NCI-H2196 (cell line): ENCODE measurements around the gene DBP.
"Not testable (repeated sequence)": the region's sequence is repeated elsewhere in the genome, so short reads cannot be mapped to it uniquely, and the experiment has no call there.

Experiments
- DNase-seq: peaks from one replicate; lab custom pipeline; 2025; ENCODE audit not compliant: unreplicated experiment; lab: John Stamatoyannopoulos, UW

DBP gene

DNA sequence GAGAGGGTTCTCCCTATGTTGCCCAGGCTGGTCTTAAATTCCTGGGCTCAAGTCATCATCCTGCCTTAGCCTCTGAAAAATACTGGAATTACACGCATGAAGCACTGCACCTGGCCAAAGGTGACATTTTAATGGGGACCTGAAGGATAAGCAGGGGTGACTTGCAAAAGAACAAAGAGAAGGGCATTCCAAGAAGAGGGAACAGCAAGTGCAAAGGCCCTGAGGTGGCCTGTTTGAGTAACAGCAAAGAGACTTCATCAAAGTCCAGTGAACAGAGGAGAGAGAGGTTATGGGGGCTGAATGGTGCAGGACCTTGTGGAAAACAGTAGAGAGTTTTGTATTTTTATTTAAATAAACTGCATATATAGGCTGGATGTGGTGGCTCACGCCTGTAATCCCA lies 4.7 kb upstream of the DBP start:
- DNase-seq: no peak

DNA sequence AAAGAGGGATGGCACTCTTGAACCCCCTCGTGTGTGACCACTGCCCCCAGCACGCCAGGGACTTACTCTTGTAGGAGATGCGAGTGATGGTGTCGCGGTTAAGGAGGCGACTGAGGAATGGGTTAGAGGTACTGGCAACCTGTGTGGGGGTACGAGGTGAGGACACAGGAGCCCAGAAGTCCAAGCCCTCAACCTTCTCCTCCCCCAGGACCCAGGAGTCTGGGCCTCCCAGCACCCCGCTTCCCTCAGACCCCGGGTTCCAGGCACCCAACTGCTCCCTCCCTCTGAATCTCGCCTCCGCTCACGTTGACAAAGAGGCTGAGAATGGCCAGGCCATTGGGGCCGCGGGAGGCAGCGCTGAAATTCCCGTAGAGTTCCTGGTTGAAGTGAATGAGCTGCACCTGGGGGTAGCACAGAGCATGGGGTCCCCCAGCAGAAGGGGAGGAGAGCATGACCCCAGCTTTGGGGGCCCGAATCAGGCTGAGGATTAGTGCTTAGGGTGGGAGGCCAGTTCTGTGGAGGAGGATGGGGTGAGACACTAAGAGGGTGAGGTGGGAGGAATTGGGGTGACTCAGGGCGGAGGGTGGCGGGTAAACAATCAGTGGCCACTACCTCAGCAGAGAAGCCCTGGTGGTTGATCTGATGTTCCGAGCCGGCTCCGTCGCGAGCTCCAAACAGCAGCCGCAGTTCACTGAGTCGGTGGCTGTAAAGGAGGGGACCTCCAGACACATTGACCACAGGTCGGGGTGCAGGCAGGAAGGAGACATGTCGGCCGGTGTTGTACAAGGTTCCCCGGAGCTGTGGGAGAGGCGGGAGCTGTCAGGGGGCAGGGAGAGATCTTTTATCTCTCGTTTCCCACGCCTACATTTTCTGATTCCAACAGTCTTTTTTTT lies 2.5 kb upstream of the DBP start:
- no peak for DNase-seq

DNA sequence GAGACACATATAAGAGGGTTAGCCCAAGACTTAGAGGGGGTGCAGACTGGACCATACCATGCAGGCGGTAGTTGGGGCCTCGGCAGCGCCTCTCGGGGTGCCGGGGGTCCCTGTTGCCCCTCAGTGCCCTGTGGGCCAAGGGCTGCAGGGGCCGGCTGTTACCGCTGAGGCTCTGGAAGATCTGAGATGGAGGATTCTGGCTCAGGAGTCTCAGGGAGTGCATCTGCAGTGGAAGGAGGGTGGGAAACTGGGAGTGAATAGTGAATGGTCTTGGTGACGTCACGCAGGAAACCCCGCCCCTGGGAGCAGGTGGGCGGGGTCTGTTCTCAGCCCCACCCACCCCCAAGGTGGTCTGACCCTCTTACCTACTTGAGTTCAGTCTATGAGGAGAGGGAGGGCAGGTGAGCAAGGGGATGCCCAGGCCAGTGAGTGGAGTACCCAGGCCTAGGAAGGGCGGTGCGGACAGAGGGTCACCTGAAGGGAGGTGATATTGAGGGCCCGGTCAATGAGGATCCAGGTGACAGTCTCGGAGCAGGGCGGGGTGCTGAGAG lies 1.7 kb upstream of the DBP start:
- no peak for DNase-seq

DNA sequence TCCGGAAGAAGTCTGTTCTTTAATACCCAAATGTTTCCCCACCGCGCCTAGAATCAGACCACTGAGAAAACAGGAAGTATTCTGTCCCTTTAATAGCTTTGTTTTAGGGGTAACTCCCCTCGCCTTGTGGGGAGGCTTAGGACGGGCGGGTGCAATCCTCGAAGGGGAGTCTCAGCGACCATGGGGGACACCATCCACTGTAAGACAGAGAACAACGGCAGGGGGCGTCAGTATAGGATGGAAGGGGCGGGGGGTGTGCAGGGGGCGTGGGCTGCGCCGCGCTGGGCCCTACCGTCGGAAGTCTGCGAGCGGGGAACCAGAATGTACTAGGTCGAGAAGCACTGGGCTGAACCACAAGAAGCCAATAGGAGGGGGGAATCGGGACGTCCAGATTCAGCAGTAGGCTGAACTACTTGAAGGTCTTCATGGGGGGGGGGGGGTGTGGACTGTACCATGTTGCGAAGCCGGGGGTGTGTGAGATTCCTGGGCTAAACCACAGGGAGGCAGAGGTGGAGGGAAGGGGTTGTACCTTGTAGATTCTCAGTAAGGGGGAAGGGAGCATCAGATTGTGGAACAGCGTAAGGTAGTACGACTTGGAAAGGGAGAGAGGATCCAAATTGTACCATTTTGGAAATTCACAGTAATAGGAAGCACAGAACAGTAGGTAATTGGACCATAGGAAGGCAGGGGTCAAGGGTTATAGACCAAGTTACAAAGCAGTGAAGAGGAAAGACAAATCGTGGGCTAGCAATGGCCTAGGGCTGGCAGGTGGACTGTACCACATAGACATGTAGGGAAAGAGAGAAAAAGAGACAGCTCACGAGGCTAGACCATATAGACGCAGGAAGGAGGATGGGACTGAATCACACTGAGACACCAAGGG lies 1.0 kb upstream of the DBP start:
- peak; percentile 84 for DNase-seq

DNA sequence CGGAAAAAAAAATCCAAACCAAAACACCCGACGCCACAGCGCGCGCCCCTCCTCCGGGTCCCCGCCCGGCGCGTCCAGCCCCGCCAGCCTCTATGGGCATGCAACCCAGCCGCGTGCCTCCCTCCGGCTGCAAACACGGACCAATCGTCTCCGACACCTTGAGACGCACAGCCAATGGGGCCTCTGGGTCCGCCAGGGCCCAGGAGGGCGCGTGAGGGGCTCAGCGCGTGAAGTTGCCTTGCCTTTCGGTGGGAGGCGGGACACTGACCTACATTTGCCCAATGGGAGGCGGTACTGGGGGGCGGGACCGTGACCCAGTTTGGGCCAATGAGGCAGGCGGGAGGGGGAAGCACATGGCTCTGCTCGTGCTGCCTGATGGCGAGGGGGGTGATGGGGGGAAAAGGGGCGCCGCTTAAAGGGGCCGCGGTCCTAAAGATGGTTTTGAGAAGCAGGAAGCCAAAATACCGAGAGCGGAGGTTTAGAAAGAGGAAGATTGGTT lies 319 bp upstream of the DBP start:
- DNase-seq: peak; percentile 99

DNA sequence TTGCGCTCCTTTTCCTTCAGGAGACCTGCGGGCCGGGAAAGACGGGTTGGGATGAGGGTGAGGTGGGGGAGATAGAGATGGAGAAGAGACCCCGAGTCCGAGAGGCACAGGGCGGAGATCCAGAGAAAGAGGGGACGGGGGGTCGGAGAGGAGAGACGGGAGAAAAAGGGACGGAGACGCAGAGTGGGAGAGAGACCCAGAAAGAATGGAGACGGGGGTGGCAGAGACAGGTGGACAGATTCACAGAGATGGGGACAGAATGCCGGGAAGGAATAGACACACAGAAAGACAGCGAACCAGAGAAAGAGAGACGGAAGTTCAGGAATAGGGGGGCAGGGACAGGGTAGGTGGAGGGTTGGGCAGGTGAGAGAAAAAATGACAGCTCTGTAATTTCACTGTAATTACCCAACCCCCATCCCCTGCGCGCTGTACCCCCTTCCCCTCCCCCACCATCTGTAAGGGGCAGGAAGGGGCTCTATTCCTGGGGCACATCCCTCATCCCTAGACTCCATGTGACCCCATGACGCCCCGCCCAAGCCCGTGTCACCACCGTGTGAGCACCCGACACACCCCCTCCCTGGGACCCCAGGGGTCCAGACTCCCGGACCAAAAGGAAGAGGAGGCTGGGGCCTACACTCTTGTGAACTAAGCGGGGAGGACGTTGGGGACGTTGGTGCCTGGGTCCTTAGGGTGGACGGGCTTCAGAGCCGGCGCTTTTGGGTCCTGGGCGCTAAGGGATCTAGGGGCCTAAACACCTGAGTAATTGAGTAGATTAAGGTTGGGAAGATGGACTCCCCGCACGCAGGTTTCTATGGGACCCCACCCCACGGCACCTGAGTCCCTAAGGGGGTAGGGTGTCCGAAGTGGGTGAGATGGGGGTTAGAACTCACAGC lies 967 bp downstream of the DBP start:
- DNase-seq: no peak

DNA sequence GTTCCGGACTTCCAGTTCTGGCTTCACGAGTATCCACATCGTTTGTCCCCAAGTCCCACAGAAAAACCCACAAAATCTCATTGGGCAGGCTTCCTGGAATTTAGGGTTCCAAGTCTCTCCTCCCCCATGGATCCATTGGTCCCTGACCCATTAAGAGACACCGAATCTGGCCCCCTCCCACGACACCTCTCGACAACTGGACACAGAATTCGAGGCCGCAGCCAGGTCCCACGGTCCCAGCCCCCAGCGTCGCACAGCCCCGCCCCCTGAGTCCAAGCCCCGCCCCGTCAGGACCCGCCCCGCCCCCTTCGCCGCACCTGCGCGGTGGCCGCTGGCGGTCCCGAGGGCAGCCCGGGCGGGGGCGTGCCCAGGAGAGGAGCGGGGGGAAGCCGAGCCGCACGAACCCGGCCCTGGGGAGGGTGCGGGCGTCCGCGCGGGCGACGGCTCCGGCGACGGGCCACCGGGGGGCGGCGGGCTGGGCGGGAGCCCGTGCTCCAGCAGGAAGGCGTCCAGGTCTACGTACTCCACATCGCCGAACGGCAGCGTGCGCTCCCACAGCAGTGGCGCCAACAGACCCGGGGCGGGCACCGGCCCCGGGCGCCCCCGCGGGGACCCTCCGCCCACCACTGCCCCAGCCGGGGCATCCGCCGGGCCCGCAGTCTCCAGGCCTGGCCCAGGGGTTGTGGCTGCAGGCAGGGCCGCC lies 1.8 kb downstream of the DBP start:
- peak; percentile 81 for DNase-seq

DNA sequence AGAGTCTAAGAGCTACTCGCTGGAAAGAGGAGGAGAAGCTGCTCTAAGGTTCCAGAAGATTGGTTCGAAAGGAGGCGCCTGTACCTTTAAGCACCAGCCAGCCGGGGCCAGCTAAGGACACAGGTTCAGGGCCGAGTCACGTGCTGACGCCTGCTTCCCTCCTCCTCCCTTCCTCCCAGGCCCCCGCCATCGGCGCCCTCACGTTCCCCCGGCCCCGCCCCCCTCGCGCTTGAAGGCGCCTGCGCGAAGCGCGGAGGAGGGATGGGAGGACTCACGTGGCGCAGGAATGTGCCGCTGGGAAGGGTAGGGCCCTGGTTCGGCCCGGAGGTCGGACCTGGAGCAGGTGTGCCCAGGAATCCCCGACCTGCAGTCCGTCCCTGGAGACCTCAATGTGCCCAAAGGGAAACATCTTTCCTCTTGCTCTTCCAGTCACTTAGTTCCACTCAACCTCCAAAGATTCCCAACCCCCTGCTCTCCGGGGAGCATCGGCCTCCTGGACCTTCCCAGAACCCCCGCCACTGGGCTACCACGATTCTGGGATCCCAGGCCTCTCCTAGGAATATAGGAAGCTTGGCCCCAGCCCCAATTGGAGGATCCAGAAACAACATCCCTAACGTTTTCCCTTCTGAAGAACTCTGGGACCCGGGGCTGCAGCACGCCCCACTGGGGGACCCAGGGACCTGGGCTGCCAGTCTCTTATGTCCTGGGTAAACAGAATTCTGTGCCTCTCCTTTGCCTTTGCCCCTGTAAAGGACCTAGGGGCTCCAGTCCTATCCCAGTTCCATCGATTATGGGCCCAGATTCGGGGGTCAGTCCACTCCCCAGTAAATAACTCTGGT lies 2.5 kb downstream of the DBP start:
- DNase-seq: peak; percentile 99

DNA sequence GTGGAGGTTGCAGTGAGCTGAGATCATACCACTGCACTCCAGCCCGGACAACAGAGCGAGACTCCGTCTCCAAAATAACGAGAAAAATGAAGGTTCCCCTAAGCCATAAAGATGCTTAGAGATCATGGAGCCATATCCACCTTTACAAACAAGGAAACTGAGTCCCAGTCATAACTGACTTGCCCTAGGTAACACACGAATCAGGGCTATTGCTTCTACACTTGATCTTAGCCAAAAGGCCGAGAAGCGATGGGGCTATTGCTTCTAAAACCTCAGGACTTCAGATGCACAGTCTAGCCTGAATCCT lies 3.2 kb downstream of the DBP start:
- DNase-seq: no peak

DNA sequence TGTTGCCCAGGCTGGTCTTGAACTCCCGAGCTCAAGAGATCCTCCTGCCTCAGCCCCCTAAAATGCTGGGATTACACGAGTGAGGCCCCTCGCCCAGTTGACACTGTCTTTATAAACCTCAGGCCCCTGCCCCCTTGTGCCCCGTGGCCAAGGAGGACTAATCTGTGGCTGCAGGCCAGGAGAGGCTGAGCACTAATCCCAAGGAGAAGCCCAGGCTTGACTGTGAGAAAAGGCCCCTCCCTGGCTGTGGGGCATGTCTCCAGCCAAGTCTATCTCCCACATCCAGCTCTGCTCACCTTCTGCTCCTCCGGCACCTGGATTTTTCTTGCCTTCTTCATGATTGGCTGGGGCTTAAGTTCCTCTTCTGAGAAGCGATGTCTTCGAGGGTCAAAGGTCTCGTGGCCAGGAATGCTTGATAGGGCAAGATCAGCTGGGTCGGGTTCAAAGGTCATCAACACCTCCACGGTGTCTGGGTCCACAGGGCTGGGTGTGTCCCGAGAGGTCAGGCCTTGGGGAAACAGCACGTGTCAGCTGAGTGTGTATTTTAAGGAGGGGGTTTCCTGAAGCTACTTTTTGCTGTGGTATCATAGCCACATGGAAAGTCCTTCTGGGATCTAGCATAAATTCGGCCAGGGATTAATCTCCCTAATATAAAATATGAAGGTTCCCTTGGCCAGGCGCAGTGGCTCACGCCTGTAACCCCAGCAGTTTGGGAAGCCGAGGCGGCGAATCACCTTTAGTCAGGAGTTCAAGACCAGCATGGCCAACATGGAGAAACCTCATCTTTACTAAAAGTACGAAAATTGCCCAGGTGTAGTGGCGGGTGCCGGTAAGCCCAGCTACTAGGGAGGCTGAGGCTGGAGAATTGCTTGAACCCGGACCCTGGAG lies 3.8 kb downstream of the DBP start:
- no peak for DNase-seq

DNA sequence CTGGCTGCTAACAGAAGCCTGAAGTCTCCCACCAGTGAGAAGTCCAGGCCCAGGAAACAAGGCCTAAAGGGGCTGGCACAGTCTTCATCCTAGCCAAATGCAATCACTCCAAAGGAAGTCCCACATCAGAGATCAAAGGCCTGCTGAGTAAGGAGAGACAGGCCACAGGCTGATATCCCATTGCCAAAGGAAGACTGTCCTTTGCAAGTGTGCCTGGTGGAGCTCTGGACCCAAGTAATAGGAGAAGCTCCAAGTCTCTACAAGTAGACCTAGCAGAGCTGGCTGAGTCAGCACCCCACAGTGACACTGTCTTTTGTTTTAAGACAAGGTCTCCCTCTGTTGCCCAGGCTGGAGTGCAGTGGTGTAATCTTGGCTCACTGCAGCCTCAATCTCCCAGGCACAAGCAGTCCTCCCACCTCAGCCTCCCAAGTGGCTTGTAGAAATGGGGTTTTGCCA lies 4.5 kb downstream of the DBP start:
- DNase-seq: peak; percentile 26

DNA sequence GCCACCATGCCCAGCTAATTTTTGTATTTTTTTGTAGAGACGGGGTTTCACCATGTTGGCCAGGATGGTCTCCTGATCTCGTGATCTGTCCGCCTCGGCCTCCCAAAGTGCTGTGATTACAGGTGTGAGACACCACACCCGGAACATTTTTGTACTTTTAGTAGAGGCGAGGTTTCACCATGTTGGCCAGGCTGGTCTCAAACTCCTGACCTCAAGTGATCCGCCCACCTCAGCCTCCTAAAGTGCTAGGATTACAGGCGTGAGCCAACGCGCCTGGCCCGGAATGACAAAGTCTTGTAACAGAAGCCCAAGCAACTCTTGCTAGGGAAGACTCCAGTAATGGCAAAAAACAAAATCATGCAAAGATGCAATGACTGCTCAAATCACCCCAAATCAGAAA lies 4.9 kb downstream of the DBP start:
- not testable (repeated sequence) for DNase-seq

DNA sequence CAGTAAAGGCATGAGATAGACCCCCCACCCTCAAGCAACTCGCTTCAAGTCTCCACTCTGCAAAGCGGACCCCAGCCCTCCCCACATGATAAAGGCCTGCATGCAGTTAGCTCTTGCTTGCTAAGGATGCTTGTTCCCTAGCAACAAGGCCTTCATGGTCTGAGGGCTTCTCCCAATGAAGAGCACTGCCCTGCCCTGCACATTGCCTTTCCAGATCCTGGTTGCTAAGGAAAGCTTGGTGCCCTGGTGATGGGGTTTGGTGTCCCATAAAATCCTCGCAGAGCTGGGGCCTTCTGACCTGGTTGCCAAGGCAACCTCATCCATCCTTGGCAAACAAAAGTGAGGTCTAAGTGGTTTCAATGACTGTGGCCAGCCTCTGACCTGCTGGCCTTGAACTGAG lies 6.0 kb downstream of the DBP start:
- DNase-seq: peak; percentile 54

DNA sequence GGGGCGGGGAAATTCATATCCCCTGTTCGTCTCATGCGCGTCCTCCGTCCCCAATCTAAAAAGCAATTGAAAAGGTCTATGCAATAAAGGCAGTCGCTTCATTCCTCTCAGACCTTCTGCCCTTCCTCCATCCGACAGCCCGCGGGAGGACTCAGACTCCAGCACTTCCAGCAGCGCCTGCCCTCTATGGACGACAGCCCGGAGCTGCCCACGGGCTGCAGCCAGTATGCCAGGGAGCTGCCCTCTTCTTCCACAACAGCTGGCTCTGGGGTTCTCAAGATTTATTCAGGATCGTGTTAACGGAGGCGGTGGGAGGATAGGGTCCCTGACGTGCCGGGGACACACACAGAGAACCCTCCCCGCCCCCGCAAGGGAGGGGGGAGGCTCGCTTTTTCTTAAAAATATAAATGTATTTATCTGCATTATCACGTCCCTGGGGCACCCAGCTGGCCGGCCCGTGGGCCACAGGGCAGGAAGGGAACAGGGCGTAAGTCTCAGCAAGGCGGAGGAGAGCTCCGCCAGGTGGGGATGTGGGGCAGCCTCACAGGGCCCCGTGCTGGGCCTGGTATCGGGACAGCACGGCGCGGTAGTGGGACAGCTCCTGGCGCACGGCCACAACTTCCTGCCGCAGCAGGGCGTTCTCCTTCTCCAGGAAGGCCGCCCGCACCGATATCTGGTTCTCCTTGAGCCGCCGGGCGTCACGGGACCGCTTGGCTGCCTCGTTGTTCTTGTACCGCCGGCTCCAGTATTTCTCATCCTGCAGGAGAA lies 6.7 kb downstream of the DBP start:
- no peak for DNase-seq

DNA sequence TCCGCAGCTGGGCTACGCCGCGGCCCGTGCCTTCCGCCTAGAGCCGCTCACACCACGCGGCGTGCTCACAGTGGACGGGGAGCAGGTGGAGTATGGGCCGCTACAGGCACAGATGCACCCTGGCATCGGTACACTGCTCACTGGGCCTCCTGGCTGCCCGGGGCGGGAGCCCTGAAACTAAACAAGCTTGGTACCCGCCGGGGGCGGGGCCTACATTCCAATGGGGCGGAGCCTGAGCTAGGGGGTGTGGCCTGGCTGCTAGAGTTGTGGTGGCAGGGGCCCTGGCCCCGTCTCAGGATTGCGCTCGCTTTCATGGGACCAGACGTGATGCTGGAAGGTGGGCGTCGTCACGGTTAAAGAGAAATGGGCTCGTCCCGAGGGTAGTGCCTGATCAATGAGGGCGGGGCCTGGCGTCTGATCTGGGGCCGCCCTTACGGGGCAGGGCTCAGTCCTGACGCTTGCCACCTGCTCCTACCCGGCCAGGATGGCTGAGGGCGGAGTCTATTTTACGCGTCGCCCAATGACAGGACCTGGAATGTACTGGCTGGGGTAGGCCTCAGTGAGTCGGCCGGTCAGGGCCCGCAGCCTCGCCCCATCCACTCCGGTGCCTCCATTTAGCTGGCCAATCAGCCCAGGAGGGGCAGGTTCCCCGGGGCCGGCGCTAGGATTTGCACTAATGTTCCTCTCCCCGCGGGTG lies 7.4 kb downstream of the DBP start:
- no peak for DNase-seq

DNA sequence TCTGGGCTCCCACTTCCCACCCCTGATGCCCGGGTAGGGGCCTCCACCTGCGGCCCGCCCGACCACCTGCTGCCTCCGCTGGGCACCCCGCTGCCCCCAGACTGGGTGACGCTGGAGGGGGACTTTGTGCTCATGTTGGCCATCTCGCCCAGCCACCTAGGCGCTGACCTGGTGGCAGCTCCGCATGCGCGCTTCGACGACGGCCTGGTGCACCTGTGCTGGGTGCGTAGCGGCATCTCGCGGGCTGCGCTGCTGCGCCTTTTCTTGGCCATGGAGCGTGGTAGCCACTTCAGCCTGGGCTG lies 7.9 kb downstream of the DBP start:
- DNase-seq: no peak
